ENCODE results near the gene NUP210L. TPM values are rescaled to one million over a fixed set of nuclear protein-coding genes. Genes with fewer than 3 reads are reported as not detected.

NUP210L gene
- polyA plus RNA-seq, 2 of the 4 experiments (the other 2 are of a cell fraction): not detected

GRCh38 chr1:154155251-154155650 is 378 bp upstream of the NUP210L start:
- CTCF ChIA-PET: interaction anchor here (0.6 kb wide), 1 partner anchor 137 kb away, joined by 3 read pairs; no protein-coding TSS in a partner anchor
- 76% methylated on average over 9 of the region's 9 CpGs for WGBS (ENCODE audit: missing lambda C conversion rate)
- no peak for FAIRE-seq

GRCh38 chr1:154154053-154154452 is 820 bp downstream of the NUP210L start:
- WGBS (ENCODE audit: missing lambda C conversion rate): 95% methylated on average over 6 of the region's 6 CpGs
- DNase-seq (ENCODE audit: low read depth in 1 of 2, low spot score in 1 of 2): no peak
- H3K9me3 ChIP-seq: no peaks in the 10 kb centered on the region
- no peak overlapping the region for H3K4me3 ChIP-seq
- H3K4me2 ChIP-seq: no peak overlapping the region
- FAIRE-seq: no peak
- peaks cover 10% of the 10 kb centered on the region; the same call in 1 of the 3 replicates for H3K4me1 ChIP-seq
- no peak for ATAC-seq
- CTCF ChIA-PET: interaction anchor here (1.0 kb wide), 1 partner anchor 10 kb away, joined by 3 read pairs; no protein-coding TSS in a partner anchor
- POLR2A ChIA-PET: no interaction called here
- H3K27ac ChIP-seq: no peak overlapping the region
- TF ChIP-seq REST (IDR thresholded peaks at IDR 0.05): no peak
- TF ChIP-seq HEYL (CRISPR knock-in tag; IDR thresholded peaks at IDR 0.05): no peak
- TF ChIP-seq KDM1A (IDR thresholded peaks at IDR 0.05; ENCODE audit: low read depth): 0 out of 2 replicates have a peak, but pooled peaks have one; percentile 42
- TF ChIP-seq RCOR1 (IDR thresholded peaks at IDR 0.05; ENCODE audit: low read depth, low read length): peak; percentile 68; the same call in 1 of the 2 replicates
- no peak for TF ChIP-seq ESRRA (IDR thresholded peaks at IDR 0.05; ENCODE audit: borderline replicate concordance, low read length)
- no peak for TF ChIP-seq GATA3 (IDR thresholded peaks at IDR 0.05; ENCODE audit: borderline replicate concordance)

More at GRCh38 chr1:154155251-154155650, 378 bp upstream of the NUP210L start:
- no peak overlapping the region for H3K4me3 ChIP-seq
- no peak overlapping the region for H3K4me2 ChIP-seq
- DNase-seq (ENCODE audit: low read depth in 1 of 2, low spot score in 1 of 2): no peak
- H3K27ac ChIP-seq: no peak overlapping the region
- H3K4me1 ChIP-seq: peaks cover 10% of the 10 kb centered on the region; the same call in 1 of the 3 replicates
- POLR2A ChIA-PET: no interaction called here
- TF ChIP-seq RFX5 (IDR thresholded peaks at IDR 0.05): no peak
- TF ChIP-seq POLR2AphosphoS2 (conservative IDR thresholded peaks at IDR 0.05; ENCODE audit: low read length): 0 out of 2 replicates have a peak, but pooled peaks have one; percentile 37
- ATAC-seq: 0 out of 6 replicates have a peak, but pooled peaks of 1 of the 2 experiments have one; percentile 7
- peaks cover 10% of the 10 kb centered on the region; the same call in 2 of the 3 replicates for H3K9me3 ChIP-seq

GRCh38 chr1:154151311-154151710 is 3.6 kb downstream of the NUP210L start:
- Histone ChIP-seq H3K4me1 (peaks cover 5% of the 10 kb centered on the region; the same call in 2 of the 3 replicates), H3K4me2 (no peak overlapping the region), H3K4me3 (no peak overlapping the region), H3K27ac (no peak overlapping the region), H3K9me3 (no peaks in the 10 kb centered on the region)
- DNase-seq (ENCODE audit: low read depth in 1 of 2, low spot score in 1 of 2): no peak
- no peak for FAIRE-seq
- ChIA-PET CTCF (interaction anchor here (0.6 kb wide), 1 partner anchor 174 kb away, joined by 4 read pairs; the partner anchor contains the start of gene JTB), POLR2A (no interaction called here)
- TF ChIP-seq TFCP2L1 (CRISPR knock-in tag; IDR thresholded peaks at IDR 0.05) (no peak), MAFK (IDR thresholded peaks at IDR 0.05; ENCODE audit: partially characterized antibody) (peak; percentile 54)
- no peak for ATAC-seq

GRCh38 chr1:154148807-154149206 is 6.1 kb downstream of the NUP210L start:
- WGBS (ENCODE audit: missing lambda C conversion rate): 62% methylated on average over 3 of the region's 3 CpGs
- no peak for TF ChIP-seq TFCP2L1 (CRISPR knock-in tag; IDR thresholded peaks at IDR 0.05)
- TF ChIP-seq E2F6 (IDR thresholded peaks at IDR 0.05; ENCODE audit: borderline replicate concordance, low read depth): no peak
- TF ChIP-seq ZC3H11A (IDR thresholded peaks at IDR 0.05): no peak
- TF ChIP-seq FOSB (CRISPR knock-in tag; IDR thresholded peaks at IDR 0.05): no peak
- no peak for TF ChIP-seq BHLHE40 (IDR thresholded peaks at IDR 0.05; ENCODE audit: low read depth, low read length)
- ATAC-seq (peak; percentile 50 to 64; a peak in 4 of 6 replicates), DNase-seq (ENCODE audit: low read depth in 1 of 2, low spot score in 1 of 2) (peak in 1 of 2 experiments; percentile 22), FAIRE-seq (no peak)
- ChIA-PET CTCF (interaction anchor here (1.3 kb wide), 1 partner anchor 13 kb away, joined by 3 read pairs; no protein-coding TSS in a partner anchor), POLR2A (no interaction called here)
- H3K4me3 ChIP-seq: no peak overlapping the region
- no peak overlapping the region for H3K4me2 ChIP-seq
- peaks cover 5% of the 10 kb centered on the region; the same call in 2 of the 3 replicates for H3K4me1 ChIP-seq
- H3K9me3 ChIP-seq: no peaks in the 10 kb centered on the region
- no peak overlapping the region for H3K27ac ChIP-seq
